GM19351 (cell line): ENCODE data around the gene LURAP1L.
"Not testable (repeated sequence)": the region's sequence is repeated elsewhere in the genome, so short reads cannot be mapped to it uniquely, and the experiment has no call there.

ENCODE experiments used
- ATAC-seq: cut with Tn5 transposase; IDR thresholded peaks from one replicate; pipeline ENCODE4 v1.9.1; 2021; ENCODE audit warnings: mild to moderate bottlenecking, moderate library complexity; ENCODE audit not compliant: unreplicated experiment

Gene LURAP1L

DNA sequence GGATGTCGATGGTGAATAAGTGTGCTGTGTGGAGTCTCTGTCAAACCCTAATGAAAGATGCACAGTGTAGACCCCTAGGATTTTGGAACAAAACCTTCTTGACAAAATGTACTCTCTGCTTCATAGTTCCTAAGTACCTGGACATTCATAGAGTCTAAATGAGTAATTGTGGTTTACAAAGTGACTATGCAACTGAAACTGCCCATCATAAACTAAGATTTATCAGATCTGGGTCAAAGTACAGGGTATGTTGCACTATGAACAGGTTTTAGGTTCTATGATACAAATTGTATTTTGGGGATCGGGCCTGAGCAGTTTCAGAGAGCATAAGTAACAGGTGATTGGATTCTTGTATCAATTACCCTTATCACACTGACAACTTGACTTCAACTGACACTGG is 79.4 kb downstream of the LURAP1L start:
- ATAC-seq, result no peak

DNA sequence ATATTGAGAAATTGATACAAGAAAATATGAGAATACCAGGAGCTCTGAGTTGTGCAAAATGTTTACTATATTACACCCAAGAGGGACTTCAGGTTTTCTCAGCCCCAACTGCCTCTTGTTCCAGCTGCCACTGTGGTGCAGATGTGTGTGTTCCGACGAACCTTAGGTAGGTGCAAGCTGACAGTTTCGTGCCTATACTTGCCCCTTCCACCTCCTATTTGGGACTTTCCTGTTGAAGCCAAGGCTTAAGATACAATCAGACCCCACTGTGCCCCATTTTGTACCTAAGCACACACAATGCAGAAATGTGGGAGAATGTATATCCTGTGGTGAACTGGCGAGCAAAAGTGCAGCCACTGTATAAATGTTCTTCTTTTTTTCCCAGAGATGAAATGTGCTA is 80.2 kb downstream of the LURAP1L start:
- no peak for ATAC-seq

DNA sequence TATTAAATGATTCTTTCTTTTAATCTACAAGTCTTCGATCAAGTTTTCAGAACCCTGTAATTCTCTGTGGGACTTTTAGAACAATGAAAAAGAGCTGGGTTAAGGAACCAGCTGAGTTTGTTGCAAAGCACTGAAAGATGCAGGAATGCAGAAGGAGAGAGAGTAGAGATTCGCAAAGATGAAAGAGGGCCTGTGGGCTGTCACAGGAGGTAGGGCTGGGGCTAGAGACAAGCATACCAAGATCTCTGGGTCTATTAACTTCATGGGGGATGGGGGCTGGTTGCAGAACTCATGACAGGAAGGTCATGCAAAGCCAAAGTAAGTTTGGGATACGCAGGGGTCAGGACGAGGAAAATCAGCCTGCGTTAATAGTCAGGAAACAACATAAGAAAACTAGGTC is 81.8 kb downstream of the LURAP1L start:
- ATAC-seq, result no peak

DNA sequence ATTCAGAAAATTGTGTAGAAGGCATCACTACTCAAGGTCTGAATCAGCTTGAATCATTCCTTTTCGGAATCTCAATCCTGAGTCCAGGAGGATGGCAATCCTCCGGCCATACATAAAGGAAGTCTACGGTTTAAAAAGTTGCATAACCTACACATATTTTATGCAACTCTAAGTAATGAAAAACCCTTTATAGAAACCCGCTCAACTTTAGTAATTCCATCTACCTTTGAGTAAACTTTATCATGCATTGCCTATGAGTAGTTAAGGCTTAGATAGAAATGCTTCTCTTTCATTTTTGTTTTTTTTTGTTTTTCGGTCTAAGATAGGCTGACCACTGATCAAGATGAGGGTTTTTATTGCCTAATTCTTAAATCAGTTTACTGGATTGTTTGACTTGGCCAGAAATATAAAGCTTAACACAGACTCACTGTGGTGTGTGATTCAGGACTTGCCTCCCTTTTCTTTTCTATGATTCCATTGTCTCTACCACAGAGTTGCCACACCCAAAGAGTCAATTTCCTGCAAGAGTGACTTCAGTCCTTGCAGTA is 85.0 kb downstream of the LURAP1L start:
- no peak for ATAC-seq

DNA sequence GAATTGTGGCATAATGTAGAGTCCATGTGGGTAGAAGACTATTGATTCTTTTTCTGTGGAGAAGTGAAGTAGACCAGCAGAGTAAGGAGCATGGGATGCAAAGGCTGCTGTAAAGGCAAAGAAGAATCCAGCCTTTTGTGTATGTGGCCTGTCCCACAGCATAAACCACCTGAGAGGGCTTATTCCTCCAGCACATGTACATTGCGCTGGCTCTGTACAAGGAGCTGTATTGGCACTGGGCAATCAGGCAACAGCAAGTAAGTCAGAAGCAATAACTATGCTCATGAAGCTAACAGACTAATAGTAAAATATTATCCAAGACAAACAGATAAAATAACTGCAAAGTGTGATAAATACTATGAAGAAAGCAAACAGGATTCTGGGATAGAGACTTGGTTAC is 86.2 kb downstream of the LURAP1L start:
- ATAC-seq, result no peak

DNA sequence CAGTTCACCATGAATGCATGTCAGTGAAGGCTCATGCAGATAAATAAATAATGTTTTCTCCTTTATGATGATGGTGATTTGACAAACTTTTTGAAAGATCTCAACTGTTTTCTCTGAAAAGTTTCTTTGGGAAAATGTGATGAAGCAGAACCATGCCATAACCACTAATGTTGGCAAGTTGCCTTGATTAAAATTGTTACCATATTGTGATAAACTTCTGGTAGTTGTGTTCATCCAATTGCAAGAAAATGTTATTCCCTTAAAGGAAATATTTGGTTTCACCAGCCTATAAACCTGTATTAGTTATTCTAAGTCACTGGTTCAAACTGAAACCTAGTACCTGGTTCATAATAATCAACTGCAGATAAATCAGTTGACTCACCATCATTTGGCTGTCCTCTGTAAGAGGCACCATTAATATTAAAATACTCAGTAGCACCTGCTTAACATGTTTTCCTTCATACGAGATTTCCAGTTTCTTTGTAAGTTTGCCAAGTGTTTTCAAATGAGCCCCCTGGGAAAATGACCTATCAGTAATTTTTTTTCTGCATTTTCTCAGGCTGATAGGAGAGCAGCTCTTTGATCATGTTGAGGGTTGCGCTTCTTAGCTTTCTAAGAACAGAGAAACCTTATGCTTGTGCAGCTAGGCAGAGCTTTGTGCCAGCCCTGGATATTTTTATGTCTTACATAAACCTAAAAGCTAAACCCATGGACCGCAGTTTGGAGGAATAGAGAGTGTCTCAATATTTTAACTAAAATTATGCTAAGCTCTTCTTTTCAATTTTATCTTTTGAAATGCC is 88.0 kb downstream of the LURAP1L start:
- no peak for ATAC-seq

DNA sequence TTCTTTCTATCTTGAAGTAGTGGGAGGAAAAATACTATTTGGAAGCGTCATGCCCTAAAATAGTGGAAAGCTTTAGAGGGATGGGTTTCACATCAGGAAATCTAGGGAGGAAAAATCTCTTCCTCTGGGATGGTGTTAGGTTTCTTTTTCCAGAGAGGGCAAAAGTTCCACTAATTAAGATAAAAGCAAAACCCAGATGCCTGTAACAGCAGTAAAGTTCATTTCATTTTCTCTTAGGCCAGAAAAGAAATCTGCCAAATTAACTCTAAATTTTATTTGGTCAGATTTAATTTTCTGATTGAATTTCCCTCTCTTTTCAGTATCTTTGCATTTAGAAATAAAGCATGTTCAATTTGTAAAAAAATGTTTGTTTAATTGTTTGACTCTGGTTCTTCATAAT is 88.8 kb downstream of the LURAP1L start:
- no peak for ATAC-seq

DNA sequence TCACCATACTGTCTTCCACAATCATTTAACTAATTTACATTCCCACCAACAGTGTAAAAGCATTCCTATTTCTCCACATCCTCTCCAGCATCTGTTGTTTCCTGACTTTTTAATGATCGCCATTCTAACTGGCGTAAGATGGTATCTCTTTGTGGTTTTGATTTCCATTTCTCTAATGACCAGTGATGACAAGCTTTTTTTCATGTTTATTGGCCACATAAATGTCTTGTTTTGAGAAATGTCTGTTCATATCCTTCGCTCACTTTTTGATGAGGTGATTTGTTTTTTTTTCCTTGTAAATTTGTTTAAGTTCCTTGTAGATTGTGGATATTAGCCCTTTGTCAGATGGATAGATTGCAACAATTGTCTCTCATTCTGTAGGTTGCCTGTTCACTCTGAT is 90.6 kb downstream of the LURAP1L start:
- ATAC-seq, result not testable (repeated sequence)
